Stomach (tissue), 4 donors: Measurements from ENCODE around the gene RPS18.
A peak's percentile ranks its signal among the peaks of the same experiment; 100 is the strongest.

Source experiments
- POLR2A ChIP-seq, 4 donors: fragments of 450-650 bp; IDR thresholded peaks; one replicate each; pipeline ENCODE4 v1.6.1; 2016; ENCODE audit warnings: antibody characterized with exemption in 4 of 4, control low read depth in 2 of 4, mild to moderate bottlenecking in 1 of 4, moderate library complexity in 1 of 4
- POLR2AphosphoS5 ChIP-seq, 3 donors: sonication (generic); formaldehyde crosslinking; IDR thresholded peaks; one replicate each; pipeline ENCODE4 v1.6.1; 2016; ENCODE audit warnings: antibody characterized with exemption in 3 of 3
- TF ChIP-seq, protein P1 (sequence below), 7 experiments: fragments of 450-650 bp in 4 of 7; fragments of 200-600 bp in 3 of 7; sonication (generic) in 3 of 7; IDR thresholded peaks; one replicate each; pipeline ENCODE4 v1.5.1; 2016 to 2019; ENCODE audit warnings: antibody characterized with exemption in 7 of 7, control low read depth in 2 of 7, mild to moderate bottlenecking in 1 of 7

- TF ChIP-seq, protein P1, sequence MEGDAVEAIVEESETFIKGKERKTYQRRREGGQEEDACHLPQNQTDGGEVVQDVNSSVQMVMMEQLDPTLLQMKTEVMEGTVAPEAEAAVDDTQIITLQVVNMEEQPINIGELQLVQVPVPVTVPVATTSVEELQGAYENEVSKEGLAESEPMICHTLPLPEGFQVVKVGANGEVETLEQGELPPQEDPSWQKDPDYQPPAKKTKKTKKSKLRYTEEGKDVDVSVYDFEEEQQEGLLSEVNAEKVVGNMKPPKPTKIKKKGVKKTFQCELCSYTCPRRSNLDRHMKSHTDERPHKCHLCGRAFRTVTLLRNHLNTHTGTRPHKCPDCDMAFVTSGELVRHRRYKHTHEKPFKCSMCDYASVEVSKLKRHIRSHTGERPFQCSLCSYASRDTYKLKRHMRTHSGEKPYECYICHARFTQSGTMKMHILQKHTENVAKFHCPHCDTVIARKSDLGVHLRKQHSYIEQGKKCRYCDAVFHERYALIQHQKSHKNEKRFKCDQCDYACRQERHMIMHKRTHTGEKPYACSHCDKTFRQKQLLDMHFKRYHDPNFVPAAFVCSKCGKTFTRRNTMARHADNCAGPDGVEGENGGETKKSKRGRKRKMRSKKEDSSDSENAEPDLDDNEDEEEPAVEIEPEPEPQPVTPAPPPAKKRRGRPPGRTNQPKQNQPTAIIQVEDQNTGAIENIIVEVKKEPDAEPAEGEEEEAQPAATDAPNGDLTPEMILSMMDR (IDR thresholded peaks at IDR 0.05) = no peak
- TF ChIP-seq POLR2A (IDR thresholded peaks at IDR 0.05) = no peak
- peak in 2 of 3 donors; percentile 53 to 54 for TF ChIP-seq POLR2AphosphoS5 (IDR thresholded peaks at IDR 0.05)
Measured at GRCh38 chr6:33297956-33298772, 26.3 kb downstream of the RPS18 start.
